ENCODE data around the gene GID8. TPM values are rescaled to one million over a fixed set of nuclear protein-coding genes. Genes with fewer than 3 reads are reported as not detected.

The GID8 gene
- total RNA-seq, 1 donor from 2014 or later = 9.2 TPM

DNA sequence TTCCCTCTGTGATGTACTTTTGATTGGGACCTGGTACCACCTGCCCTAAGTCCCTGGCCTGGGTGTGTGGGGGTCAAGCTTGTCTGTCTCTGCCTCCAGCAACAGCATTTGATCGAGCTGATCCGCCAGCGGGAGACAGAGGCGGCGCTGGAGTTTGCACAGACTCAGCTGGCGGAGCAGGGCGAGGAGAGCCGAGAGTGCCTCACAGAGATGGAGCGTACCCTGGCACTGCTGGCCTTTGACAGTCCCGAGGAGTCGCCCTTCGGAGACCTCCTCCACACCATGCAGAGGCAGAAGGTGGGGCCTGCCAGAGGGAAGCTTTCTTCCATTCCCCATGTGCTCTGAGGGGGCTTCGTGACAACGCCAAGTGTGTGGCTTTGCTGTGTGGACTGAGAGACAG, 5.4 kb downstream of the GID8 start:
- DNase-seq (ENCODE audit: low spot score in 2 of 2) = no peak
- H3K4me3 ChIP-seq = no peak overlapping the region
- H3K9me3 ChIP-seq = no peaks in the 10 kb centered on the region
- peaks cover 56 to 62% of the 10 kb centered on the region in 2 donors for H3K36me3 ChIP-seq
- no peak overlapping the region for H3K27ac ChIP-seq
- H3K27me3 ChIP-seq = no peaks in the 10 kb centered on the region
- TF ChIP-seq, protein P1, sequence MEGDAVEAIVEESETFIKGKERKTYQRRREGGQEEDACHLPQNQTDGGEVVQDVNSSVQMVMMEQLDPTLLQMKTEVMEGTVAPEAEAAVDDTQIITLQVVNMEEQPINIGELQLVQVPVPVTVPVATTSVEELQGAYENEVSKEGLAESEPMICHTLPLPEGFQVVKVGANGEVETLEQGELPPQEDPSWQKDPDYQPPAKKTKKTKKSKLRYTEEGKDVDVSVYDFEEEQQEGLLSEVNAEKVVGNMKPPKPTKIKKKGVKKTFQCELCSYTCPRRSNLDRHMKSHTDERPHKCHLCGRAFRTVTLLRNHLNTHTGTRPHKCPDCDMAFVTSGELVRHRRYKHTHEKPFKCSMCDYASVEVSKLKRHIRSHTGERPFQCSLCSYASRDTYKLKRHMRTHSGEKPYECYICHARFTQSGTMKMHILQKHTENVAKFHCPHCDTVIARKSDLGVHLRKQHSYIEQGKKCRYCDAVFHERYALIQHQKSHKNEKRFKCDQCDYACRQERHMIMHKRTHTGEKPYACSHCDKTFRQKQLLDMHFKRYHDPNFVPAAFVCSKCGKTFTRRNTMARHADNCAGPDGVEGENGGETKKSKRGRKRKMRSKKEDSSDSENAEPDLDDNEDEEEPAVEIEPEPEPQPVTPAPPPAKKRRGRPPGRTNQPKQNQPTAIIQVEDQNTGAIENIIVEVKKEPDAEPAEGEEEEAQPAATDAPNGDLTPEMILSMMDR (IDR thresholded peaks at IDR 0.05) = no peak
- H3K4me1 ChIP-seq = peaks cover 7 to 8% of the 10 kb centered on the region in 2 donors
- intact Hi-C loops (cut with DNase I) = no loop called here

DNA sequence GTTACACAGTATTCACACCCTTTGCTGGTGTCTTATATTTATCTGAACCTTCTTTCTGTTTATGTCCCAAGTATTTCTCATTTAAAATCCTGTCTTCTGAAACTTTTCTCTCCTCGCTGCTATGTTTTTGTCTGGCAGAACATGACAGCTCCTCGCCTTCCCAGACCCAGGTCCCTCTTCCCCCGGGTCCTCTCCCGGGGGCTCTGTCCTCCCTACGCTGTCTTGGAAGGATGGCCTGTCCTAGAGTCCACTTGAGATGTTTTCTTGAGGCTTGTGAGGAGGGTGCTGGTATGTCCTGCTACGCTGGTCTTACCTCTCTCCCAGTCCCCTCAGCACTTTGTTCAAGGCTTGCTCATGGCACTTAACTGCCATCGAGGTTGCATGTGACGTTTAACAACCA, 6.2 kb downstream of the GID8 start:
- peaks cover 57 to 62% of the 10 kb centered on the region in 2 donors for H3K36me3 ChIP-seq
- TF ChIP-seq, protein P1 (IDR thresholded peaks at IDR 0.05) = no peak
- H3K4me1 ChIP-seq = peaks cover 3 to 7% of the 10 kb centered on the region in 2 donors
- no peaks in the 10 kb centered on the region for H3K27me3 ChIP-seq
- intact Hi-C loops (cut with DNase I) = no loop called here
- H3K27ac ChIP-seq = no peak overlapping the region
- H3K4me3 ChIP-seq = no peak overlapping the region
- no peaks in the 10 kb centered on the region for H3K9me3 ChIP-seq
- DNase-seq (ENCODE audit: low spot score in 2 of 2) = no peak

DNA sequence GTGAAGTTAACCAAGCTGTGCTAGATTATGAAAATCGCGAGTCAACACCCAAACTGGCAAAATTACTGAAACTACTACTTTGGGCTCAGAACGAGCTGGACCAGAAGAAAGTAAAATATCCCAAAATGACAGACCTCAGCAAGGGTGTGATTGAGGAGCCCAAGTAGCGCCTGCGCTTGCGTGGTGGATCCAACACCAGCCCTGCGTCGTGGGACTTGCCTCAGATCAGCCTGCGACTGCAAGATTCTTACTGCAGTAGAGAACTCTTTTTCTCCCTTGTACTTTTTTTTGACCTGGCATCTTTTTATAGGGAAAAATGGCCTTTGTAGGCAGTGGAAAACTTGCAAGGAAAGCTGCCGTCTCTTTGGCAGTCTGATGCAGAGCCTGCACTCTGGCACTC, 6.8 kb downstream of the GID8 start:
- H3K4me1 ChIP-seq = peaks cover 0 to 2% of the 10 kb centered on the region in 2 donors
- TF ChIP-seq, protein P1 (IDR thresholded peaks at IDR 0.05) = no peak
- H3K27ac ChIP-seq = no peak overlapping the region
- peaks cover 57 to 66% of the 10 kb centered on the region in 2 donors for H3K36me3 ChIP-seq
- intact Hi-C loops (cut with DNase I) = no loop called here
- no peak overlapping the region for H3K4me3 ChIP-seq
- DNase-seq (ENCODE audit: low spot score in 2 of 2) = no peak
- H3K27me3 ChIP-seq = no peaks in the 10 kb centered on the region
- H3K9me3 ChIP-seq = no peaks in the 10 kb centered on the region

DNA sequence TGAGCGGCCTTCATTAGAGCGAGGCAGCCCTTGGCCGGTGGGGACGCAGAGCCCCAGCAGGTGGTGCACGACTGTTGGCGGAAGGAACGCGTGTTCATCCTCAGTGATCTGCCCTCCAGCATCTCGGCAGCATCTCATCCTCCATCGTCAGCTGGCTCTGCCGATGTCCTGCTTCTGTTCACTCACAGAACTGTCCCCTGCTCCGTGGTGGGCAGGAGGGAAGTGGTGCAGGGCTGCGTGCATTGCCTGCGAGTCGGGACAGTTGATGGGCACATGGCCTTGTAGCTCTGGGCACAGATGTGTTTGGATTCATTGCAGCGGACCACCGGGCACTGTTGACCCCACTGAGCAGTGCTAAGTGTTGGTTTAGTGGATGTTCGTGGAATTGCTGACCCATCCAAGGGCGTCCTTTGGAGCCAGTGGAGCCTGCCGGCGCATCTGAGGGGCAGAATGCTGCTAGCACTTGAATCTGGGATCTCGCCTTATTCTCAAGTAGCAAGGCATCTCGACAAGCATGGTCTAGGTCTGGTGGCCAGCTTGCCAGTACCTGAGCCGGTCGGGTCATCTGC, 7.9 kb downstream of the GID8 start:
- Histone ChIP-seq H3K27ac (no peak overlapping the region), H3K36me3 (peaks cover 57 to 77% of the 10 kb centered on the region in 2 donors), H3K9me3 (no peaks in the 10 kb centered on the region), H3K4me3 (no peak overlapping the region), H3K27me3 (no peaks in the 10 kb centered on the region), H3K4me1 (no peaks in the 10 kb centered on the region)
- intact Hi-C loops (cut with DNase I) = no loop called here
- TF ChIP-seq, protein P1 (IDR thresholded peaks at IDR 0.05) = no peak
- no peak for DNase-seq (ENCODE audit: low spot score in 2 of 2)

DNA sequence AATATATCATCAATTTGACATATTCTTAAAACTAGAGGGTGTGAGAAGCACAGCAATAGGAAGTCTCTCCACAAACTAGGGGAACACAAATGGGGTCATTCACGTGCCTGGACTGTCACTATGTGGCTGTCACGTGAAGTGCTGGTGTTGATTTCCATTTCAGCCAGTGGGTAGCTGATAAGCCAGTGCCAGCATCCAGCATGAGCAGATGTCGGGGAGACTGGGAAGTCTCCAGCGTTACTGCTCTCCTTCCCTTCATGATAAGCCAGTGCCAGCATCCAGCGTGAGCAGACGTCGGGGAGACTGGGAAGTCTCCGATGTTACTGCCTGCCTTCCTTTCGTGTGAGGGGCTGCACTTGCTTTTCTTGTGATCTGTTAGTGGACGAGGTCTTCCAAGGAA, 9.0 kb downstream of the GID8 start:
- DNase-seq (ENCODE audit: low spot score in 2 of 2) = no peak
- intact Hi-C loops (cut with DNase I) = no loop called here
- peaks cover 57 to 74% of the 10 kb centered on the region in 2 donors for H3K36me3 ChIP-seq

More for the DNA sequence above, 9.0 kb downstream of the GID8 start:
- Histone ChIP-seq H3K4me3 (no peak overlapping the region), H3K27ac (no peak overlapping the region), H3K9me3 (no peaks in the 10 kb centered on the region), H3K27me3 (no peaks in the 10 kb centered on the region), H3K4me1 (no peaks in the 10 kb centered on the region)
- TF ChIP-seq, protein P1 (IDR thresholded peaks at IDR 0.05) = no peak

Measured in ascending aorta (tissue), 2 donors.